GM21786 (cell line): ENCODE measurements around the gene CABLES2.

Source experiments
- ATAC-seq: cut with Tn5 transposase; IDR thresholded peaks from one replicate; pipeline ENCODE4 v1.9.1; 2021; ENCODE audit not compliant: unreplicated experiment

Gene CABLES2

GRCh38 chr20:62372042-62372993 is 34.8 kb downstream of the CABLES2 start:
- ATAC-seq: no peak

- ATAC-seq: no peak
Measured at GRCh38 chr20:62371588-62372041, 35.5 kb downstream of the CABLES2 start.

GRCh38 chr20:62370807-62371587 is 36.1 kb downstream of the CABLES2 start:
- no peak for ATAC-seq

DNA sequence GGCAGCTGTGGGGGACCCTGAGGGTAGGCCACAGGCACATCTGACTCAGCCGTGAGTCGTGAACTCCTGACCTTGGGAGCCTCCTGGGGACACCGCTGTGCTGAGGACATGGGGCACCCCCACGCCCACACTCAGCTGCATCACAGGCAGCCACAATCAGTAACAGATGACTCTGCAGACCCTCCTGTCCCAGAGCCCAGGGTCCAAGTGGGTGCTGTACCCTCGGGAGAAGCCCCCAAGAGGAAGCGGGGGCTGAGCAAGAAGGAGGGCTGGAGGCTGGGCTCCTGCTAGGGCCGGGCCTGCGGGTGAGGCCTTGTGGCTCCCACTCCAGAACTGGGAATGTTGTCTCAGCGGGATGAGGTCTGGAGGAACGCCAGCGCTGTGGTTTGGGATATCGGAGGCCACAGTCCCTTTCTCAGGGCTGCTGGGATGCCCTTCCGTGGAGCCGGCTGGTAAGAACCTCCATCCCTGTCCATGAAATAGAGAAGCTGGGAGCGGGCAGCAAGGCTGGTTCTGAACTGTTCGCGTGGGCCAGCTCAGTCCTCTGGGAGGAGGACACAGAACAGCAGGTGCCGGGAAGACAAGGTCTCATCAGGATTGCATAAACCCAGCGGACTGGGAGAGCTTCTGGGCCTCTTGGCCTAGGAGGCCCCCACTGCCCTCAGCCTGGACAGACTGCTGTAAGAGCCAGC is 36.8 kb downstream of the CABLES2 start:
- ATAC-seq: no peak

DNA sequence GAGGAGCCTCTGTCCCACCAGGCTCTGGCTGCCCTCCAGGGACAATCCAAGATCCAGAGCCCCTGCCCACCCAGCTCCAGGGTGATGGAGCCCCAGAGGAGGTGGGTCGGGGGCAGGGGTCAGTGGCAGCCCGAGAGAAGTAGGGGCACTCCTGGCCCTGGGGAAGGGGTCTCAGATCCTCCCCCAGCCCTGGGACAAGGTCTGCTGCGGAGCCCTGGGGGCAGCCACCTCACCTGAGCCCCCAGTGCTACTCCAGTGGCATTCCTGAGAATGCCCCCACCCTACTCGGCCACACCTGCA is 37.3 kb downstream of the CABLES2 start:
- no peak for ATAC-seq

DNA sequence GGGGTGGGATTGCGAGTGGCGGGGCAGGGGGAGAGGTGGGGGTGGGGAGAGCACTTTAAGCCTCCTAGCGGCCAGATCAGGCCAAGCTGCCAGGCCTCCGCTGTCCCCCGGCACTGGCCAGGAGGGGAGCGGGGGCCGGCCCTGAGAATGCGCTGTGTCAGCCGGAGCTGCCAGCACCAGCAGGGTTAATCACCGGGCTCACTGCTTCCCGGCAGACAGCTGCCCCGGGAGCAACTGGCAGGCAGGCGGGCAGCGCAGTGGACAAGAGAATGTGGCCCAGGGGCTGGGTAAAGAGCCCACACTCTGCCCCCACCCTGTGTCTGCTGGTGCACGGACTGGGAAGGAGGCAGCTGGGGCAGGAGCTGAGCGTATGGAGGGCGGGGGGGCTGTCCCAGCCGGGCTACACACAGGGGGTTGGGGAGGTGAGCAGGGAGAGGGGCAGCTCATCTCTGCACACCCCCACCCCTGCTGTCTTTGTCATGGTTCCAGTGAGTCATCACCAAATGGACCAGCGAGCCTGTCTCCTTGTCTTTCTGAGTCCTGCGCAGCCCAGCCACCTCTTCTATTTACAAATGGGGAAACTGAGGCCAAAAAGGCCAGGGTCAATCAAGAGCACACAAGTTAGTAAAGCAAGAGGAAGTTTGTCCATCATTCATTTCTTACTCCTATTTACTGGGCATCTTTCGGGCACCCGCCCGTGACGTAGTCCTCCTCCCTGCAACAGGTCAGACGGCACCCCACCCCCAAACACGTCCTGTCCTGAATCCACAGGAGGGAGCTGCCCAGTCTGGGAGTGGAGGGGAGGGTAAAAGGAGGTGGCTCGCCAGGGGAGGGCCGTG is 37.9 kb downstream of the CABLES2 start:
- no peak for ATAC-seq

- no peak for ATAC-seq
Measured at GRCh38 chr20:62368392-62368975, 38.6 kb downstream of the CABLES2 start.

DNA sequence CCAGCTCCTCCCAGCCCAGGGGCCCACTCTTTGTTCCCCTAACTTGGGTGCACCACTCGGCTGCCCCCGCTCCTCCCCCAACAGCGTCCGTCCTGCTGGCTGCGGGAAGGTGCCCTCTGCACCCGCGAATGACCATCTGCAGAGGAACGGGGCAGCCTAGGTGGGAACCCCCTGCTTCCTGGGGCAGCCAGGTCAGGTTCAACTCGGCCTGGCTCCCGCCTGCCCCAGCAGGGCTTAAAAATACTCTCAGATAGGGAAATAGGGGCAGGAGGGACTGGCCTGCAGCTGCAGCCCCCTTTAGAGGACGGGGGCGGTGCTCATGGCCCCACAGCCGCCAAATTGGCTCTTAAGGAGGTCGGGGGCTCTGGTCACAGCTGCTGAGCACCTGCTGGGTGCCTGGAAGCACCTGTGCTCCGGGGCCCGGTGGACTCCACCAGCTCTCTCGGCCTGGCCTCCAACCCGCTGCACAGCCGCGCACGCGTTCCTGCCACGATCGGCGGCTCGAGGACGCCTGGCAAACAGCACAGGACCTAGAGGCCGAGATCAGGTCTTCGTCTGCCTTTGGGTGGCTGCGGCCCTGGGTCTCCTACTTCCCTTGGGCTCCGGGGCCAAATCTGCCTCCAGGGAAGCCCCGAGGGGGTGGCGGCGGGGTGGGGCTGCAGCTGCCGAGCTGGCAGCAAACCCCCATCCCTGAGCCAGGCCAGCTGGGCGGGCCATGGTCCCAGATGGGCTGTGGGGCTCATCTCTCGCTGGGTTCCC is 39.3 kb downstream of the CABLES2 start:
- no peak for ATAC-seq

GRCh38 chr20:62367136-62367632 is 39.9 kb downstream of the CABLES2 start, which contains the start of gene LAMA5:
TSS of gene LAMA5 (minus strand) at chr20:62367312. CDS start at chr20:62367245, 67 bp downstream.
- no peak for ATAC-seq

- ATAC-seq: no peak
Measured at GRCh38 chr20:62366370-62367135, 40.5 kb downstream of the CABLES2 start.

GRCh38 chr20:62365814-62366369 is 41.2 kb downstream of the CABLES2 start:
- no peak for ATAC-seq

DNA sequence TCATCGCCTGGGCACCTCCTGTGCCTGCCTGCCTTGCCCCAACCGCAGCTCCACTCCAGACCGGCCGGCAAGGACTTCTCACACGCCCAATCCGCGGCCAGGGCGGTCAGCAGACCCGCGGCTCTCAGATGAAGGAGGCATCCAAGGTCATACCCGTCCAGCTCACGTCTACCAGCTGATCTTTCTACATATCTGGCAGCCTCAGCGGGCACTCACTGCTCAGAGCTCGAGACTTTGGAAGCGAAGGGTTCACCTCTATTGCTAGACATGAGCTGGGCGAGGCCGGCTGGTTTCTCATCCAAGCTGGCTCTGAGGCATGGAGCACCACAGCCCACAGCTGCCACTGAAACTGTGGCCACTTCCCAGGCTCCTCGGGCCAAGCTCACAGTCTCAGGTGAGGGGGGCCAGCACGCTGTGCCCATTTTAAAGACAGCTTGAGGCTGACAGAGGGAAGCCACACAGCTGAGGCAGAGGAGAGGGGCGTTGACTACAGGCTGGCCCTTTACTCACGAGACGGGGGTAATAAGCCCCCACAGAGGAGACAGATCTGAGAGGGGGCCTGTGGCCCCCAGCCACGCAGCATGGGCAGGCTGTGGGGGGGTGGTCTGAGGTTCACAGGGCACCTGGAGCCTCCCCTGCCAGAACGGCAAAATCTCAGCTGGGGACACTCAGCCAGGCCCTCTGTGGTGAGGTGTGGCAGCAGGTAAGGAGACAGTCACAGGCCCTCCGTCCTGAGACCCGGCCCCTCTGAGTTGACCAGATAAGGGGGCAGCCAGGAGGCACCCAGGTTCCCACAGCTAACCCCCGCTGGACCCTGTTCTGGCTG is 42.0 kb downstream of the CABLES2 start:
- no peak for ATAC-seq

DNA sequence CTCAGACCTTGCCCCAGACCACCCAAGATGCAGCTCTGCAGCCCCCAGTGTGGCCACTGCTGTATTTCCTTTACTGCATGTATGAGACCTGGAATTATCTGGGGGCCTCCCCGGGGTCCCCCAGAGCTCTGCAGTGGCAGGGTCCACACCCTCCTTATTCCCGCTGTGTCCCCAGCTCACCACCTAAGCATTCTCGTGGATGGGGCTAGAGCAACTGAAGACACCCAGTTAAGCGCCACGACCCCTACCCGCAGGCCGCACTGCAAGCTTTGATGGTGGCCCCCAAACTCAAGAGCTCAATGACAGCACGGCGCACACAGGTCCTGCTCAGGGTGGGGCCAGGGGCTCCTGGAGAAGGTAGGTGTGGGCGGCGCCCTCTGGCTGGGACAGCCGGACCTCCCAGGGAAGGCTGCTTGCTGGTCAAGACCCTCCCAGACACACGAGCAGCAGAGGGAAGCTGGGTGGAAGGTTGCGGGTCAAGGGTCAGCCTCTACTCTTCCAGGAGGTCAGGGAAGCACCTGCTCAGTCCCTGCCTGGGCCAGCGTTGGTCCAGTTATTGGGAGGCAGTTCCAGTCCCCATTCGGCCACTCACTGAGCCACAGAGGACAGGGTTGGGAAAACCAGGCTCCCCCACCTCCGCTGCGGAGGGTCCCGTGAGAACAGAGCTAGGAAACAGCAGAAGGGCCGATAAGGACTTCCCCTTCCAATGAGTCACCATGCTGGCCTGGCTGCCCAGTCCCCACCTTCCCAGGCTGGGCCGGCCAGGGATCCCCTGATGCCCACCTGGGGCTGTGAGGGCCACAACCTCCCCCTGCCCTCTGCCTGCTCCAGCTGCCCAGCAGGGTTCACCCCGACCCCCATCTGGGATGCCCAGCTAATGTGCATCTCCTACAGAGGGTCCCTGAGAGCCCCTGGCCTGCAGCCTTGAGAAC is 42.9 kb downstream of the CABLES2 start:
- ATAC-seq: no peak

GRCh38 chr20:62362991-62363919 is 43.8 kb downstream of the CABLES2 start:
- no peak for ATAC-seq

- no peak for ATAC-seq
Measured at GRCh38 chr20:62362590-62362940, 44.5 kb downstream of the CABLES2 start.
